Measurements from ENCODE around the gene SLC16A4. TPM values are rescaled to one million over a fixed set of nuclear protein-coding genes. Genes with fewer than 3 reads are reported as not detected.

SLC16A4 gene
- total RNA-seq, 2 donors from 2014 or later, result 29.8 to 48.5 TPM

DNA sequence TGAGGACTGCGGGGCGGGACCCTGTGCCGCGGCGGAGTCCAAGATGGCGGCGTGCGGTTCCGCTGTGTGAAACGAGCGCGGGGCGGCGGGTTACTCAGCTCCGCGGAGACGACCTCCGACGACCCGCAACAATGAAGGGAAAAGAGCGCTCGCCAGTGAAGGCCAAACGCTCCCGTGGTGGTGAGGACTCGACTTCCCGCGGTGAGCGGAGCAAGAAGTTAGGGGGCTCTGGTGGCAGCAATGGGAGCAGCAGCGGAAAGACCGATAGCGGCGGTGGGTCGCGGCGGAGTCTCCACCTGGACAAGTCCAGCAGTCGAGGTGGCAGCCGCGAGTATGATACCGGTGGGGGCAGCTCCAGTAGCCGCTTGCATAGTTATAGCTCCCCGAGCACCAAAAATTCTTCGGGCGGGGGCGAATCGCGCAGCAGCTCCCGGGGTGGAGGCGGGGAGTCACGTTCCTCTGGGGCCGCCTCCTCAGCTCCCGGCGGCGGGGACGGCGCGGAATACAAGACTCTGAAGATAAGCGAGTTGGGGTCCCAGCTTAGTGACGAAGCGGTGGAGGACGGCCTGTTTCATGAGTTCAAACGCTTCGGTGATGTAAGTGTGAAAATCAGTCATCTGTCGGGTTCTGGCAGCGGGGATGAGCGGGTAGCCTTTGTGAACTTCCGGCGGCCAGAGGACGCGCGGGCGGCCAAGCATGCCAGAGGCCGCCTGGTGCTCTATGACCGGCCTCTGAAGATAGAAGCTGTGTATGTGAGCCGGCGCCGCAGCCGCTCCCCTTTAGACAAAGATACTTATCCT lies 51.2 kb downstream of the SLC16A4 start:
- Histone ChIP-seq H3K27ac (peak overlapping the region; percentile 88 to 90), H3K4me1 (ENCODE audit: control insufficient read depth in 1 of 2, low read depth in 2 of 2) (peaks cover 38 to 53% of the 10 kb centered on the region in 2 donors), H3K36me3 (peaks cover 7% of the 10 kb centered on the region), H3K27me3 (replicated peaks; ENCODE audit: insufficient read depth) (no peaks in the 10 kb centered on the region), H3K9me3 (no peaks in the 10 kb centered on the region), H3K4me3 (peak overlapping the region; percentile 94)
- DNase-seq (ENCODE audit: low spot score) (peak; percentile 21), ATAC-seq (ENCODE audit: insufficient number of reproducible peaks, low FRiP score, low read depth) (no peak)
- TF ChIP-seq, protein P1, sequence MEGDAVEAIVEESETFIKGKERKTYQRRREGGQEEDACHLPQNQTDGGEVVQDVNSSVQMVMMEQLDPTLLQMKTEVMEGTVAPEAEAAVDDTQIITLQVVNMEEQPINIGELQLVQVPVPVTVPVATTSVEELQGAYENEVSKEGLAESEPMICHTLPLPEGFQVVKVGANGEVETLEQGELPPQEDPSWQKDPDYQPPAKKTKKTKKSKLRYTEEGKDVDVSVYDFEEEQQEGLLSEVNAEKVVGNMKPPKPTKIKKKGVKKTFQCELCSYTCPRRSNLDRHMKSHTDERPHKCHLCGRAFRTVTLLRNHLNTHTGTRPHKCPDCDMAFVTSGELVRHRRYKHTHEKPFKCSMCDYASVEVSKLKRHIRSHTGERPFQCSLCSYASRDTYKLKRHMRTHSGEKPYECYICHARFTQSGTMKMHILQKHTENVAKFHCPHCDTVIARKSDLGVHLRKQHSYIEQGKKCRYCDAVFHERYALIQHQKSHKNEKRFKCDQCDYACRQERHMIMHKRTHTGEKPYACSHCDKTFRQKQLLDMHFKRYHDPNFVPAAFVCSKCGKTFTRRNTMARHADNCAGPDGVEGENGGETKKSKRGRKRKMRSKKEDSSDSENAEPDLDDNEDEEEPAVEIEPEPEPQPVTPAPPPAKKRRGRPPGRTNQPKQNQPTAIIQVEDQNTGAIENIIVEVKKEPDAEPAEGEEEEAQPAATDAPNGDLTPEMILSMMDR (IDR thresholded peaks at IDR 0.05), result peak; percentile 60

DNA sequence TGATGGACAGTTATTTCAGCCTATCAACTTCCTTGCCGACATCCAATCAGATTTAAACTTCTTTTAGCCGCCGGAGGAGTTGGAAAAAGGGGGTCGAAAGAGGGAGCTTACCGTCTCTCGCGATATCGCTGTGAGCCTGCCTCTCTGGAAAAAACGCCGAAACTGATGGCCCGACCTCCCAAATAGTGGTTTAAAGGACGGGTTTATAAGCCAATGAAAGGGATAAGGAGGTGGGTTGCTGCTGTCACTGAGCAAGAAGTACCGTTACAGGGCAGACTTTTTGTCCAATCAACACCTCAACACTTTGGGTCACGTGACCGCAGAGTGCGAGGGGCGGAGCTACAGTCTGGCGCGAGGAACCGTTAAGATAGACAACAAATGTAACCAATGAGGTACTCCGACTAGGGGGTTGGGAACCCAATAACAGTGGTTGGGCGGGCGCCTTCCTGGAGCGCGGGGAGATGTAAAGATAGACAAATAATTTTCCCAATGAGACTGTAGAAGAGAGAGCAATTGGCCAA lies 51.9 kb downstream of the SLC16A4 start, which contains the start of gene RBM15:
RBM15 (plus strand) TSS at position 492 of the 521 bp plus-strand sequence; CDS start at position 521, 29 bp downstream.
- TF ChIP-seq, protein P1 (IDR thresholded peaks at IDR 0.05), result no peak
- Histone ChIP-seq H3K27me3 (replicated peaks; ENCODE audit: insufficient read depth) (no peaks in the 10 kb centered on the region), H3K36me3 (peaks cover 7% of the 10 kb centered on the region), H3K4me3 (peak within 1 kb of the TSS; percentile 94), H3K27ac (peak within 1 kb of the TSS; percentile 96 to 98), H3K4me1 (ENCODE audit: control insufficient read depth in 1 of 2, low read depth in 2 of 2) (peaks cover 34 to 47% of the 10 kb centered on the region in 2 donors), H3K9me3 (no peaks in the 10 kb centered on the region)
- peak; percentile 98 for DNase-seq (ENCODE audit: low spot score)
- peak; percentile 98 for ATAC-seq (ENCODE audit: insufficient number of reproducible peaks, low FRiP score, low read depth)

DNA sequence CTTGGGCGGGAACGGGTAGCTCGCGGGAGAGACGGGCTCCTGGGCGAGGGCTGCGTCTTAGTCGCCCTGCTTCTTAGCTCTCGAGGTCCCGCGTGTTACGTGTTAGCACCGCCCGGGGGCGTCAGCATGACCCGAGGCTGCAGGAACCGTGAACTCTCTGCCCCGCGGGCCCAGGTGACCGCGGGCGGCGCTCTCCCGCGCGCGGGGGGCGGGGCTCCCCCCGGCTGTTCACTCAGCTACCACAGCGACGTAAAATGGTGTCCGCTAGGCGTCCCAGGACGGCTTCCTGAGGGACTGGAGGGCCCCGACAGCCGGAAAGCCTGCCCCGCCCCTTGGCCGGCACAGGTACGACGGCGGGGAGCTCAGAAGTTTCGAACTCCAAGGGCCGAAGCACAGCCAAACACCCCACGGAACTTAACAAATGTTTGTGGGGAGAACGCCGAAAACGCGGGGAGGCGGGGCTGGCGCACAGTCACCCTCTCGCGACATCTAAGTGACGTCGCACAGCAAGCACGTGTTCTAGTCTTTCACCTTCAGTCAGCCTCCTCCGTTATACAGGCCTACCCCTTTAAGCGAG lies 52.4 kb downstream of the SLC16A4 start:
- no peaks in the 10 kb centered on the region for H3K27me3 ChIP-seq (replicated peaks; ENCODE audit: insufficient read depth)
- peaks cover 29 to 41% of the 10 kb centered on the region in 2 donors for H3K4me1 ChIP-seq (ENCODE audit: control insufficient read depth in 1 of 2, low read depth in 2 of 2)
- H3K4me3 ChIP-seq, result peak overlapping the region; percentile 82
- no peaks in the 10 kb centered on the region for H3K9me3 ChIP-seq
- TF ChIP-seq, protein P1 (IDR thresholded peaks at IDR 0.05), result peak; percentile 60
- ATAC-seq (ENCODE audit: insufficient number of reproducible peaks, low FRiP score, low read depth) (peak; percentile 98), DNase-seq (ENCODE audit: low spot score) (peak; percentile 68)
- peaks cover 7% of the 10 kb centered on the region for H3K36me3 ChIP-seq
- H3K27ac ChIP-seq, result peak overlapping the region; percentile 96 to 98

DNA sequence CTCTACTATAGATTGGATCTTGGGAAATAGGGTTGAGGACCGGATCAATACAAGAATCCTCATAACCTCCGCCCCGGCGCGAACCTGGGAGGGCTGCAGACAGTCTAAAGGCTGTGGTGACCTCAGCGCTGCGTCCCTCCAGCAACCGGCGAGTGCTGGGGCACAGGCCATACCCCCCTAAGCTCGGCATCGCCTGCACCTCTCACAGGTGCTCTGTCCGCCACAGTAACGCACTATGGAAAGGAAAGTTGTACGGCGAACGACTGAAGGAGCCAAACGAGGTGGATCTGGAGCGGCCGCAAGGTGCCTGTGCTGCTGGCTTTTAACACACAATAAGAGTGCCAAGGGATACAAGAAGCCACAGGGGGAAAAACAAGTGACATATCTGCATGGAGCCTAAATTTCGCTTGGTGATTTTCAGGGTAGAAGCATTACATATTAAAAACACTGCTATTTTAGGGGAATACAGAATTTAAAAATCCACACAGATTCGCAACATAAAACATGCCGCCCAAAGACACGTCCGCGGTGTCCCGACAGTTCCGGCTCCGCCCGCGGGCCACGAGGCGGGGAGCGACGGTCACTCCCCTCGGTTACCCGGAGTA lies 53.0 kb downstream of the SLC16A4 start:
- Histone ChIP-seq H3K4me3 (peak overlapping the region; percentile 82), H3K4me1 (ENCODE audit: control insufficient read depth in 1 of 2, low read depth in 2 of 2) (peaks cover 23 to 35% of the 10 kb centered on the region in 2 donors), H3K27me3 (replicated peaks; ENCODE audit: insufficient read depth) (no peaks in the 10 kb centered on the region), H3K9me3 (no peaks in the 10 kb centered on the region), H3K27ac (peak overlapping the region; percentile 96 to 98), H3K36me3 (peaks cover 7% of the 10 kb centered on the region)
- TF ChIP-seq, protein P1 (IDR thresholded peaks at IDR 0.05), result no peak
- DNase-seq (ENCODE audit: low spot score) (no peak), ATAC-seq (ENCODE audit: insufficient number of reproducible peaks, low FRiP score, low read depth) (peak; percentile 0)
